HepG2 (cell line): ENCODE results near the gene GNG3. TPM values are rescaled to one million over a fixed set of nuclear protein-coding genes. Genes with fewer than 3 reads are reported as not detected.

ENCODE experiments used
- ATM ChIP-seq: fragments of 450-650 bp; IDR thresholded peaks from 2 replicates; pipeline ENCODE4 v1.7.1; 2017; ENCODE audit warnings: mild to moderate bottlenecking, borderline replicate concordance
- CBX5 ChIP-seq: sonication (generic); formaldehyde crosslinking; IDR thresholded peaks from 2 replicates; pipeline ENCODE4 v1.4.0; 2020; ENCODE audit warnings: missing genetic modification reagents, borderline replicate concordance
- DR1 ChIP-seq: sonication (generic); formaldehyde crosslinking; IDR thresholded peaks from 2 replicates; pipeline ENCODE4 v1.8.0; 2021; ENCODE audit warnings: mild to moderate bottlenecking, missing genetic modification reagents, inconsistent platforms
- GATA4 ChIP-seq: sonication (generic); IDR thresholded peaks from 2 replicates; pipeline ENCODE4 v1.6.1; 2016; ENCODE audit warnings: antibody characterized with exemption, low read depth, borderline replicate concordance
- MTERF4 ChIP-seq: sonication (generic); formaldehyde crosslinking; IDR thresholded peaks from 2 replicates; pipeline ENCODE4 v1.8.0; 2023; ENCODE audit warnings: mild to moderate bottlenecking, missing genetic modification reagents
- NR2F6 ChIP-seq, 2 experiments: IDR thresholded peaks; 2 replicates each; pipeline ENCODE4 v1.6.1; 2016; ENCODE audit warnings: antibody characterized with exemption in 1 of 2, mild to moderate bottlenecking in 1 of 2
- PHF8 ChIP-seq: sonication (generic); formaldehyde crosslinking; IDR thresholded peaks from 2 replicates; pipeline ENCODE4 v1.5.0; 2020; ENCODE audit warnings: missing genetic modification reagents
- RFX5 ChIP-seq: IDR thresholded peaks from 2 replicates; pipeline ENCODE4 v1.6.1; 2011; ENCODE audit warnings: low read depth, low read length, improper control_type of control experiment
- SMARCE1 ChIP-seq: fragments of 450-650 bp; IDR thresholded peaks from 2 replicates; pipeline ENCODE4 v1.6.1; 2017; ENCODE audit warnings: borderline replicate concordance
- TBX3 ChIP-seq: fragments of 450-650 bp; IDR thresholded peaks from 2 replicates; pipeline ENCODE4 v1.6.1; 2017; ENCODE audit warnings: antibody characterized with exemption, mild to moderate bottlenecking, inconsistent platforms, borderline replicate concordance
- TOPORS ChIP-seq: sonication (generic); formaldehyde crosslinking; IDR thresholded peaks from 2 replicates; pipeline ENCODE4 v1.8.0; 2023; ENCODE audit warnings: mild to moderate bottlenecking, missing genetic modification reagents
- ZBTB1 ChIP-seq: sonication (generic); formaldehyde crosslinking; IDR thresholded peaks from 2 replicates; pipeline ENCODE4 v1.4.0; 2020; ENCODE audit warnings: missing genetic modification reagents, borderline replicate concordance
- ZBTB37 ChIP-seq: sonication (generic); formaldehyde crosslinking; IDR thresholded peaks from 2 replicates; pipeline ENCODE4 v1.4.0; 2020; ENCODE audit warnings: mild to moderate bottlenecking, missing genetic modification reagents
- ZFP37 ChIP-seq: sonication (generic); formaldehyde crosslinking; IDR thresholded peaks from 2 replicates; pipeline ENCODE4 v1.4.0; 2020; ENCODE audit warnings: missing genetic modification reagents, borderline replicate concordance
- ZHX1 ChIP-seq: sonication (generic); formaldehyde crosslinking; IDR thresholded peaks from 2 replicates; pipeline ENCODE4 v1.8.1; 2022; ENCODE audit warnings: low read depth, mild to moderate bottlenecking, missing genetic modification reagents
- ZMYM4 ChIP-seq: sonication (generic); formaldehyde crosslinking; IDR thresholded peaks from 2 replicates; pipeline ENCODE4 v1.8.1; 2023; ENCODE audit warnings: mild to moderate bottlenecking, missing genetic modification reagents
- ZNF264 ChIP-seq: sonication (generic); formaldehyde crosslinking; IDR thresholded peaks from 2 replicates; pipeline ENCODE4 v1.4.0; 2020; ENCODE audit warnings: missing genetic modification reagents
- ZNF276 ChIP-seq: sonication (generic); formaldehyde crosslinking; IDR thresholded peaks from 2 replicates; pipeline ENCODE4 v1.4.0; 2020; ENCODE audit warnings: mild to moderate bottlenecking, low read depth, missing genetic modification reagents
- ZNF33B ChIP-seq: sonication (generic); formaldehyde crosslinking; IDR thresholded peaks from 2 replicates; pipeline ENCODE4 v1.5.1; 2020; ENCODE audit warnings: mild to moderate bottlenecking, missing genetic modification reagents
- polyA plus RNA-seq, 8 experiments: library from polyadenylated mRNA; depleted of rRNA in 3 of 8; stranded (reverse) in 7 of 8; unstranded in 1 of 8; fragments of >200 nt; fragmentation: Illumina TruSeq in 4 of 8; extraction: Trizol in 4 of 8; gene quantifications; 2 replicates each; pipeline versions ENCODE4 v1.2.1 to v1.2.3, GENCODE V29; 2011 to 2016; ENCODE audit warnings: low read depth in 4 of 8, missing spikeins in 1 of 8, mixed read lengths in 1 of 8; ENCODE audit not compliant: insufficient read depth in 1 of 8
- total RNA-seq, 5 experiments: library from RNA; depleted of rRNA; stranded (reverse); fragments of >200 nt; fragmentation: Illumina TruSeq; extraction: Trizol; gene quantifications; 2 replicates each; pipeline ENCODE4 v1.2.3, GENCODE V29; 2016; ENCODE audit warnings: low read depth in 1 of 5
- TF ChIP-seq, protein P1 (sequence below): sonication (generic); formaldehyde crosslinking; conservative IDR thresholded peaks from 2 replicates; pipeline ENCODE4 v1.8.0; 2022; ENCODE audit warnings: low read depth, missing genetic modification reagents

Gene GNG3
- total and polyA plus RNA-seq, 2 of the 13 experiments (the other 11 are each of a cell fraction or from before 2014, with no cell fraction given) = not detected

DNA sequence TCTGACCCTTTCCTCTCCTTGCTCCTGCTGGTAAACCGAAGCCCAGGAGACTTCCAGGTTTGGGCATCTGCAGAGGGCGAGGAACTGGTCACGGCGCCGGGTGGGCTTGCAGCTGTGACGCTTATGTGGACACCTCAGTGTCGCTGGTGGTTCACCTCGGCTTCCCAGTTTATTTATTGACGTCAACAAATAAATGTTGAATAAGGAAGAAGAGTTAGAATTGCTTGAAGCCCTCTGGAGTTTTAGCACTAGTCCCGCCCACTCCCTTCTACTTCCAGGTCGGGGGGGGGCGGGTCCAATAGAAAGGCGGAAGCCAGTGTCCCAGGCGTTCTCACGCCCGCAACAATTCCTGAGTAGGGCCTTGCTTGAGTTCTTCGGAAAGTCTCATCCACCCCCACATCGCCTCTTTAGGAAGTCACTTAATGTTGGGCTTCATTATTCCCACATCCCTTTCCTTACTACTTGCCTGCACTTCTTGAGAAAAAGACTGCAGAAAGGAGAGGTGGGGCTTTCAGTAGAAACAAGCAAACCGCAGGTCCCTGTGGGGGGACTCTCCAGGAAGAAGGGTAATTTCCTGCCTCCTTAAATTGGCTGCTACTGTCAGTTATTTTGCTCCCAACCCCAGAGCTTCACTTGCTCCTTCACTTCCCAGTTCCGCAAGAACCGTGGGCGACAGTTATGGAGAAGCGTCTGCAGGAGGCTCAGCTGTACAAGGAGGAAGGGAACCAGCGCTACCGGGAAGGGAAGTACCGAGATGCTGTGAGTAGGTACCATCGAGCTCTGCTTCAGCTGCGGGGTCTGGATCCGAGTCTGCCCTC, 20.9 kb downstream of the GNG3 start, which contains the start of gene TTC9C (continued):
- no peak for TF ChIP-seq ZBTB37
- no peak for TF ChIP-seq MTERF4 (CRISPR knock-in tag)
- TF ChIP-seq PHF8 (CRISPR knock-in tag) = peak; percentile 77
- TF ChIP-seq RFX5 = no peak
- no peak for TF ChIP-seq ZNF33B (CRISPR knock-in tag)
- TF ChIP-seq CBX5 (CRISPR knock-in tag) = peak; percentile 33; the same call in 1 of the 2 replicates
- peak; percentile 51; the same call in 1 of the 2 replicates for TF ChIP-seq ZNF264 (CRISPR knock-in tag)
- no peak for TF ChIP-seq ZBTB1 (CRISPR knock-in tag)
- TF ChIP-seq TOPORS (CRISPR knock-in tag) = no peak
- TF ChIP-seq ZNF276 (CRISPR knock-in tag) = no peak
- TF ChIP-seq ZFP37 (CRISPR knock-in tag) = no peak
- TF ChIP-seq TBX3 = no peak
- no peak for TF ChIP-seq DR1 (CRISPR knock-in tag)
- no peak for TF ChIP-seq ZHX1 (CRISPR knock-in tag)
- TF ChIP-seq, protein P1, sequence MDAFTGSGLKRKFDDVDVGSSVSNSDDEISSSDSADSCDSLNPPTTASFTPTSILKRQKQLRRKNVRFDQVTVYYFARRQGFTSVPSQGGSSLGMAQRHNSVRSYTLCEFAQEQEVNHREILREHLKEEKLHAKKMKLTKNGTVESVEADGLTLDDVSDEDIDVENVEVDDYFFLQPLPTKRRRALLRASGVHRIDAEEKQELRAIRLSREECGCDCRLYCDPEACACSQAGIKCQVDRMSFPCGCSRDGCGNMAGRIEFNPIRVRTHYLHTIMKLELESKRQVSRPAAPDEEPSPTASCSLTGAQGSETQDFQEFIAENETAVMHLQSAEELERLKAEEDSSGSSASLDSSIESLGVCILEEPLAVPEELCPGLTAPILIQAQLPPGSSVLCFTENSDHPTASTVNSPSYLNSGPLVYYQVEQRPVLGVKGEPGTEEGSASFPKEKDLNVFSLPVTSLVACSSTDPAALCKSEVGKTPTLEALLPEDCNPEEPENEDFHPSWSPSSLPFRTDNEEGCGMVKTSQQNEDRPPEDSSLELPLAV (CRISPR knock-in tag) = no peak
- TF ChIP-seq ZMYM4 = no peak
- no peak for TF ChIP-seq SMARCE1
- TF ChIP-seq ATM = no peak
- TF ChIP-seq NR2F6 (IDR thresholded peaks at IDR 0.05) = no peak
- no peak for TF ChIP-seq NR2F6 (CRISPR knock-in tag; IDR thresholded peaks at IDR 0.05)
- 0 out of 2 replicates have a peak, but pooled peaks have one; percentile 30 for TF ChIP-seq GATA4
